GM18907 (cell line): ENCODE measurements around the gene USH1G.
"Not testable (repeated sequence)": the region's sequence is repeated elsewhere in the genome, so short reads cannot be mapped to it uniquely, and the experiment has no call there.

ENCODE experiments used
- ATAC-seq: cut with Tn5 transposase; IDR thresholded peaks from one replicate; pipeline ENCODE4 v1.9.1; 2021; ENCODE audit warnings: mild to moderate bottlenecking, moderate library complexity; ENCODE audit not compliant: unreplicated experiment

Gene USH1G

GRCh38 chr17:74922694-74923537 is at the start of gene USH1G:
Gene USH1G, minus strand, starts transcription at chr17:74923255. Its CDS starts 182 bp downstream, at chr17:74923073.
- ATAC-seq: no peak

GRCh38 chr17:74972107-74972972 is 49.3 kb upstream of the USH1G start, which contains the start of gene HID1:
Gene HID1, minus strand, starts transcription at chr17:74972759. Its CDS starts 103 bp downstream, at chr17:74972656.
- ATAC-seq: no peak

GRCh38 chr17:74971842-74972106 is 48.7 kb upstream of the USH1G start:
- ATAC-seq: no peak

- no peak for ATAC-seq
Observed at GRCh38 chr17:74971069-74971841, 48.2 kb upstream of the USH1G start.

GRCh38 chr17:74970395-74970794 is 47.3 kb upstream of the USH1G start:
- no peak for ATAC-seq

GRCh38 chr17:74969501-74969900 is 46.4 kb upstream of the USH1G start:
- not testable (repeated sequence) for ATAC-seq

GRCh38 chr17:74968361-74968780 is 45.3 kb upstream of the USH1G start:
- no peak for ATAC-seq

GRCh38 chr17:74964988-74965622 is 42.0 kb upstream of the USH1G start:
- no peak for ATAC-seq

GRCh38 chr17:74964246-74964761 is 41.2 kb upstream of the USH1G start:
- ATAC-seq: no peak

- no peak for ATAC-seq
Observed at GRCh38 chr17:74963656-74964055, 40.6 kb upstream of the USH1G start.

GRCh38 chr17:74962622-74963394 is 39.8 kb upstream of the USH1G start:
- ATAC-seq: no peak

- no peak for ATAC-seq
Observed at GRCh38 chr17:74961657-74962350, 38.7 kb upstream of the USH1G start.

GRCh38 chr17:74960570-74961342 is 37.7 kb upstream of the USH1G start:
- ATAC-seq: no peak

- ATAC-seq: no peak
Observed at GRCh38 chr17:74959826-74960515, 36.9 kb upstream of the USH1G start.

GRCh38 chr17:74957935-74958740 is 35.1 kb upstream of the USH1G start:
- no peak for ATAC-seq

- ATAC-seq: no peak
Observed at GRCh38 chr17:74956093-74956492, 33.0 kb upstream of the USH1G start.
